Stimulated activated CD4-positive, alpha-beta T cell treated with anti-CD3 and anti-CD28 coated beads, TNF-alpha, amount 100 ng/mL, for 48 hours (primary cell): ENCODE data around the gene PCSK5.

Source experiments
- DNase-seq, 3 donors: peaks; one replicate each; pipeline ENCODE4 v3.0.0-alpha.2; 2020; ENCODE audit warnings: low read depth in 3 of 3

The PCSK5 gene

DNA sequence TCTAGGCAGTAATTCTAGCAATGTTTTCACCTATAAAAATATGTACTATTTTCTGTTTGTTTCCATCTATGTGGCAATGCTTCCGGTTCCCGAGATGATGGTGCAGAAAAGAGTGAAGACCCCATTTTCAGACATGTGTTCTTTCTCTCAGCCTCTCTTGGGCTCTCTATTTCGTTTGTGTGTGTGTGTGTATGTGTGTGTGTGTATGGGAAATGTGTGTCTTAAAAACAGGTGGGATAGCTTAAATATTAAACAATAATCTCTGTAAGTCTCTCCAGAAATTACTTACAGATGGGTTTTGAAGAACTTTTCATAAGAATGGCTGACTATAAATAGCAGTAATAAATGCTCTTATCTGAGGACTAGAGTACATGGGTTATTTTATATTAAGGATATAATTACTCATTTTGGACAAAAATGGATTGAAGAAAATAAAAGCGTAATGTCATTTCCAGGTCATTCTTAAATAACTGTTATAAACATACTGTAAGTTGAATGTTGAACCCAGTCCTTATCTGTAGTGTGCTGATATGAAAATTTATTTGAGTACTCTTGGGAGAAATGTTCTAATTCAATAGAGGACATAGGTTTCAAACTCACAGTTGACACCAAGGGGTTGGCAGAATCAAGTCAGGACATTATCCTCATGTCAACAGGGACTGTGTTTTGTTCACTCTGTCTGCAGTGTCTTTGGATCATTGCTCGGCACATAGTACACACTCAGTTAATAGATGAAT is 31.1 kb downstream of the PCSK5 start:
- no peak for DNase-seq

- DNase-seq: no peak
These were observed 35.9 kb downstream of the PCSK5 start for GRCh38 chr9:75926385-75926784.

GRCh38 chr9:75927356-75927755 is 36.9 kb downstream of the PCSK5 start:
- no peak for DNase-seq

DNA sequence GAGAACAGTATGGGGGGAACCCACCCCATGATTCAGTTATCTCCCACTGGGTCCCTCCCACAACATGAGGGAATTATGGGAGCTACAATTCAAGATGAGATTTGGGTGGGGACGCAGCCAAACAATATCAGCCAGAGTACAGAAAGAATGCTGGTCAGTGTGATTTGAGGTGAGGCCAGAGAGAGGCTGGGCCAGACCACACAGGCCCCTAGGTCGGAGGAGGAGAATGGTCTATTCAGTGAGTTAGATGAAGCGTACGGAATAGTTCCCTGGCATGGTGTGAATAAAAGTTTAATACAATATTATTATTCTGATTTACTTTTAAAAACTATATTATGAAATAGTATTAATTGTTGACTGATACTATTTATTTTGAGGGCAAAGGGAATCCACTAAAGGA is 39.7 kb downstream of the PCSK5 start:
- DNase-seq: no peak

GRCh38 chr9:75930730-75931321 is 40.4 kb downstream of the PCSK5 start:
- no peak for DNase-seq

GRCh38 chr9:75933982-75934381 is 43.5 kb downstream of the PCSK5 start:
- DNase-seq: no peak

- DNase-seq: no peak
These were observed 45.1 kb downstream of the PCSK5 start for GRCh38 chr9:75935591-75935990.

GRCh38 chr9:75937521-75938258 is 47.2 kb downstream of the PCSK5 start:
- DNase-seq: no peak

GRCh38 chr9:75938946-75939345 is 48.5 kb downstream of the PCSK5 start:
- no peak for DNase-seq

DNA sequence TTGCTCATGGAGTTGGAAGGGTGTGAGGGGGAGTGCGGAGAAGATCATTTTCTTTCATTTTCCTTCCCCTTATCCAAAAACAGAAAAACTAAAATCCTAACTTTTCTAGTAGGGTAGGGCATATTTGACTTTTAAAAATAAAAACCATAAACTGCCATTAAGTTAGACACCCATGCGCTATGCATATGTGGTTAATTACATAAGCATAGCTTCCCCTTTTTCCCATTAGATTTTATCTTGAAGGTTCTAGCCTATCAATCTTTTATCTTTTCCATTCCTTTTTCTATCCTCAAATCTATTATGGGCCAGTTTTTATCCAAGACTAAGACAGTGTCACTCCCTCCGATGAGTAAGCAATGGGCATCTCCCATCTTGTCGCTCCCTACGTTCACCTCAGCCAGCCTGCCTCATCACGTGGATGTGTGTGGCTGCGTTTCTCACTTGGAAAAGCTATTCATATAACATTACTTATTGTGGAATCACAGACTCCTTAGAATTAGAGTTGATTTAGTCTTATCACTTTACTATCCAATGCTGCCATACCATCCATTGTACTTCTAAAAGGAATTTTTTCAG is 49.2 kb downstream of the PCSK5 start:
- DNase-seq: no peak

GRCh38 chr9:75941066-75941465 is 50.6 kb downstream of the PCSK5 start:
- no peak for DNase-seq

DNA sequence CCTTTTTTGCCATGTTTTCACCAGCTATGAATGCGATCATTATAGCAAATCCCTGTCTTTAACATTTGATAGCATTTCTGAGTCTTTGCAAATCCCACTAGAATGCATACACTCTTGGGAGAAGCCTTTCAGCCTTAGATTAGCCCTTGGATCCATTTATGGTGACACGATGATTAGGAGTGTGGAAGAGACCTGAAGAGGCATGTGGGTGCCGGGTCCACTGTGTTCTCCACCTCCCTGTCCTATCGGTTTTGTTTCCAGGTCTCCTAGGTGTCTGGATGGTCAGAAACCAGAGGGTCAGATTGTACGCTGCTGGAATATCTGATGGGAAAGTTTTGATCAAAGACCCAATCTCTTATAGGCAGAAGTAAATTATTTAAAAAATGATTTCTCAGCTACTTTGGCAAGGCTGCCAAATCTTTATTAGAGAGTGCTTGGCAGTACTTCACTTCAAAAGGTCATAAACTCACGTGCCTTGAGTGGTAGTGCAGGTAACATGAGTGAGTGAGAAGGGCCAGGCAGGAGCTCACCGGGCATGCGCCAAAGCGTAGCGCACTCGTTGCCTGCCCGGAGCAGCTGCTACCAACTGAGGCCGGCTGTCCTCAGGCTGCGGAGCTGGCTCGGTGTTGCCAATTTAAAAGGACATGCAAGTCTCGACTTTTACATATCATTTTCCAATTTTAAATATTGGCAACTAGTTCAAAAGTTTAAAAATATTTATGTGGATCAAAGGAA is 51.3 kb downstream of the PCSK5 start:
- no peak for DNase-seq

DNA sequence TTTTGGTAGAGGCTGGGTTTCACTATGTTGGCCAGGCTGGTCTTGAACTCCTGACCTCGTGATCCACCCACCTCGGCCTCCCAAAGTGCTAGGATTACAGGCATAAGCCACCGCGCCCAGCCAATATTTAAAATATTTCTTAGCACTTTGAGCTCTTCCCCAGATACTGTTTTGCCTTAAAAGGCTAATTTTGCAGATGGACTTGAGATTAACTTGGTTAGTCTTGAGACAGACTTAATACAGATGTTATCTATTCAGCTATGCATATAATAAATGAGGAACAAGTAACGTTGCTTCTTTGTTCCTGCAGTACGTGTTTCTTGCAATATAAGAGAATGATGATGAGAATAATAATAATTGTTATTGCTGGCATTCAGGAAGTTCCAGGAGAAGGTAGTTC is 56.3 kb downstream of the PCSK5 start:
- no peak for DNase-seq

DNA sequence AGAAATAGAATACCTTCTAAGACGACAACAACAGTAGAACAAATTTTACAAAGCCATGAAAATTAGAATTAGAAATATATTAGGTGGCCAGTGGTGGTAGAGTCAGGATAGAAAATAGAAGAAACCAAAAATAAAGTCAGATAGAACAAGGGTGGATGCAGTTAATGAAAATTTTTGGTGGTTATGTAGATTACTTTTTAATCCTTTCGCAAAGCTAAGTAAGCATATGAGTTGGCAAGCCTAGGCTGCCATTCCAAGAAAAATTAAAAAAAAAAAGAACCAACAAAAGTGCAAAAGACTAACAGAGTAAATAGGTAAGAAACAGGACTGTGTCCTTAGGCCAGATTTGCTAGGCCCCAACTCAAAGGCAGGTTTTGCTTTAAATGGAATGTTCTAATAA is 56.8 kb downstream of the PCSK5 start:
- DNase-seq: no peak

DNA sequence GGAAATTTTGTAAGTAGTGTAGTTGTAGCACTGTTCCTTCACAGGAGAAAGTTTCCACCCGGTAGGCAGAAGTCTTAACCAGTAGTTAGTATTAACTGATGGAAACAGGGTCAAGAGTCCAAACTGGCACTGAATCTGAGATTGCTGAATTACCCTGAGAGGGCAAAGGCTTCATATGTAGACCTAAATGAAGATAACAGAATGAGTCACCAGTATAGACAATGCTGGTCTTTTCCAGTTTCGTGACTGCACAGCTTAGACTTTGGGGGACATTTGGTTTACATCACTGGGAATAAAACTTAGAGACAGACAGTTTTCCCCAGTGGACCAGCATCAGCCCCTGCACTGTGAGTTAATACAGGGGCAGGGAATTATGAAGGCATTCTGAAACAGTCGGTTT is 60.5 kb downstream of the PCSK5 start:
- DNase-seq: no peak

DNA sequence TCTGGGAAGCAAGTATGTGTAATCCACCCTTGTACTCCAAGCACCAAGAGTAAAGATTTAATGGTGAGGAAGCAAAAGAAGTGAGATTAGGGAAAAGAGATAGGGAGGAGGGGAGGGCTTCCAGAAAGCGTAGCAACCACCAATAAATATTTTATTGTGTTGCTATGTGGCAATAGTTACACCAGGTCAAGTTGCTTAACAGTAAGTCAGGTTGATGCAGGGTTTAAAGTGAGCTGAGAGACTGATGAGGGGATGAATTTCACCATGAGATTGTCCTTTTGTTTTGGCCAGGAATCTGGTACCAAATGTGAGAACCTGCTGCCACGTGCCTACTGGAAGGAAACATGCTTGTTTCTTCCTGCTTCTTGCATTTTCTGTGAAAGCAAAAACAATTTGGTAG is 62.7 kb downstream of the PCSK5 start:
- DNase-seq: no peak

- DNase-seq: no peak
These were observed 65.7 kb downstream of the PCSK5 start for GRCh38 chr9:75956161-75956560.

DNA sequence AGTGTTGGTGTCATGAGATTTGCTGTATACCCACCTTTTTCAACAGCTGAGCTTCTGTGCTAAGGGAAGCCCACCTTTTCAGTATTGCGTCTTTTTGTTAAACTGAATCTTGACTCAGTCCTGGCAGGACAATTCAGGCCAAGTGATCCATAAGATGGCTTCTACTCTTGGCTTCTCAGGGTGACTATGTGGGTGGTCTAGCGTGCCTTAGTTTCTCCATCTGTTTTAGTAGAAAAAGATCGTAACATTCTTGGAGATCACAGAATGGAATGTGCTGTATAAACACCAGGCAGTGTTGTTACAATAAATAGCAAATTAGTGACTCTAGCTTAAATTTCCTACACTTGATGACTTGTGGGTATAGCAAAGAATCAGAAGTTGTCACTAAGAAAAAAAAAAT is 66.6 kb downstream of the PCSK5 start:
- DNase-seq: no peak

GRCh38 chr9:75958226-75958625 is 67.8 kb downstream of the PCSK5 start:
- no peak for DNase-seq

DNA sequence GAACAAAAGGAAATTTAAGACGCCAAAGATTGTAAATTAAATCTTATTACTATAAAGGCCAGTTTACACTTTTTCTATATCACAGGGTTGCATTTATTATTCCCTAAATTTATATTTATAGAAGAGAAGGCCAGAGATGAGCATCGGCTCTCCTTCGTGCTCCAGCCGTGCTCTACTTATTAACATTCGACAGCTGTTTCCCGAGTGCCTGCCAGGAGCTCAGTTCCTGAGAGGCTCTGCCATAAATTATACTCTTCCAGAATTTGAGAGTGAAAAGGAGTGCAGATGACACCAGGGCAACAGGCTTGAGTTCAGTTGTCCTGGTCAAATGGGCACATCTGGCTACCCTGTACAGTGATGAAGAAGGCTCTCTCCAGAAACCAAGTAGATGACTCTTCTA is 70.1 kb downstream of the PCSK5 start:
- no peak for DNase-seq

DNA sequence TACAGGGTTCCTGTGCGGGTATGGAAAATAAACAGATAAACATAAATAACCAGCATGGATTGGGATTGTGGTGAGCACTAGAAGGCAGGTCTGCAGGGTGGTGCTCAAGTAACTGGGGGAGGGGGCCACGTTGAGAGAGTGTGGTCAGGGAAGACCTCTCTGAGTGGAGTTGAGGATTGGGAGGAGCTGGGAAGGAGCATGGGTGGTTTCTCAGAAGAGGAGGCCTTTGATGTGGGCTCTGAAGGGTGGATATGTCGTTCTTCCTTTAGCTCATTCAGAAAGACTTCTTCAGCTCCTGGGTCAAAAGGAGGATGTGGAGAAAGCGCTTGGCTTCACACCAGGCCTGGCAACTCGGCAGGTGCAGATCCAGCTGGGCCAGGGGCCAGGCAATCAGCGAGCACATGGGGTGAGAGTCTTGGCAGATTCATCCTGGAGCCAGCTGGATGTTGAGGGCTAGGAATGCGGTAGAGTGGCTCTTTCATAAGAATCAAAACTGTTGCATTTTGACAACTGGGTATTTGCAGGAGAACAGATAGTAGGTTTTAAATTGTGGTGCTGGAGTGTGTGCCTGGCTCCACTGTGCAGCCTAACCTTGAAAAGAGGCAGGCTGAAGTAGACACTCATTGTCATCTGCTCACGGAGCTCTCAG is 71.7 kb downstream of the PCSK5 start:
- DNase-seq: no peak

DNA sequence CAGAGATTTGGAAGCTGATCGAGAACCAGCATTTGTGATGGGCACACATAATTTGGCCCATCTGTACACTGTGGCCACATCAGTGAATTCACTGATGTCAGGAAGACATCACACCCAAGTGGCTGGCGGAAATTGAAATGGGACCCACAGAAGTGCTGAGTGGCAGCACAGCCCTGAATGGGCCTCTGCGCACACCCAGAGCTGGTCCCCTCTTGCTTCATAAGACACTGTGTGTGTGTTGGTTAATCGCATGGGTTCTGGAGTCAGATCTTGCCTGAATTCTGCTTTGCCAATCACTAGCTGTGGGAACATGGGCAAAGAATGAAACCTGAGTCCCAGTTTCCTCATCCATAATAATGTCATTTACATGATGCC is 72.2 kb downstream of the PCSK5 start:
- DNase-seq: no peak
